ENCODE data around the gene MEGF8.

Gene MEGF8

DNA sequence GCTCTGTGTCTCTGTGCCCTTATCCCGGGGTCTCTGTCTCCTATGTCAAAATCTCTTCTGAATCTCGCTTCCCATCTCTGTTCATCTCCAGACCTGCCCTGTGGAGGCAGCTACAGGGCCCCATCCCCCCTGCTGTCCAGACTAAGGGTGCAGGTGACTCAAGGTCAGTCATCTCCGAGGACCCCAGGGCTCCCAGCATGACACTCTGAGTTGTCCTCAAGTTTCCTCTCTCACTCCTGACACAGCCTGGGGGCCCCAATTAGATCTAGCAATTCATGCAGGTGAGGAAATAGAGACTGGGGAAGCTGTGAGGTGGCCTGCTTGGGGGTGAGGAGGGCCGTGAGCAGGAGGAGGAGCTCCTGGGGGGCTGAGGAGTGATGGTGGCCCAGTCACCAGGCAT lies 66.7 kb downstream of the MEGF8 start:
- no peak for DNase-seq

DNA sequence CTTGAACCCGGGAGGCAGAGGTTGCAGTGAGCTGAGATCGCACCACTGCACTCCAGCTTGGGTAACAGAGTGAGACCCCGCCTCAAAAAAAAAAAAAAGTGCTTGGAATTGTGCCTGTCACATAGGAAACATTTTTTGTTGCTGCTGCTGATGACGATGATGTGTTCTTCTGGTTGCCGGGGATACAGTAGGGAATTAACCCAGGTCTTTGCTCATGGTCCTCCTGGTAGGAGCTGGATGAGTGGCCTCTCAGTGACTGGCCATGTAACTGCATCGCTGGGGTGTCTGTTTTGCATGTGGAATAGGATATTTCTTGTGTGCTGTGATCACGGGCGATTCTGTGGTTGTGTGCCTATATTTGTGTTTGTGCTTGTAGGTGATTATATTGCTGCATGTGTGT lies 69.3 kb downstream of the MEGF8 start:
- DNase-seq = no peak

DNA sequence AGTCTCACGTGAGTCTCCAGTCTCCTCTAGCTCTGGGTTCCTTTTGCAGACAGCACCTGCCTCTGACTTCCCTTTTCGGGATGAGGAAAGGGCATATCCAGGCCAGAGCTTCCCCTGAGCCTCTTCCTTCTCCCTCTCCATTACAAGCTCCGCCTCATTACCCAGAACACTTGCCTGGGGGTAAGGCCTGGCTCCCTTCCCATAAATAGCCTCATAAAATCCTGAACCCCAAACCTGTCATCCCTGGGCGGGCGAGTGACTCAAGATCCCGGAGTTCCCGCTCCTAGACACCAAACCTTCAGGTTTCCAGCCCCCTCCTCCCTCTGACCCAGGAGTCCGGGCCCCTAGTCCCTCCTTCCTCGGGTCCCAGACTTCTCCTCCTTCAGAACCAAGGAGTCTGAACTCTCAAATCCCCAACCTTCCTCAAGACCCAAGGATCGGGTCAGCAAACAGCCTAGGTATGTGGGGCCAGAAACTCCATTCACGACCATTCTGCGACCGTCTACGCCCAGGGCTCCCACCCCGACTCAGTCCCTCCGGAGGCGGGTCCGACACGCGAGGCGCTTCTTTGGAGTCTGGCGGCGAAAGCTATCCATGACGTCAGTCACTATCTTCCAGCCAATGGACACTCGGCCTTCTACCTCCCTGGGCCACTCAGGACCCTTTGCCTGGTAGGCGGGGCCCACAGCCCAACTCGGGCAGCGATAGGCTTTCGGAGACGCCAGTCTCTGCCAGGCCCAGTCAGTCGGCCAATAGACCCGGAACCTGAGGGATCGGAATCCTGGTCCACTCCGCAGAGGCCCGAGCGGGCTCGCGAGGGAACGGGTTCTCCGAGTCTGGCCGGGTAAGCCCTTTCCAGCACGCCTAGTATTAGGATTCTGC lies 71.2 kb downstream of the MEGF8 start:
- DNase-seq = peak; percentile 97 to 100 (median 99)

DNA sequence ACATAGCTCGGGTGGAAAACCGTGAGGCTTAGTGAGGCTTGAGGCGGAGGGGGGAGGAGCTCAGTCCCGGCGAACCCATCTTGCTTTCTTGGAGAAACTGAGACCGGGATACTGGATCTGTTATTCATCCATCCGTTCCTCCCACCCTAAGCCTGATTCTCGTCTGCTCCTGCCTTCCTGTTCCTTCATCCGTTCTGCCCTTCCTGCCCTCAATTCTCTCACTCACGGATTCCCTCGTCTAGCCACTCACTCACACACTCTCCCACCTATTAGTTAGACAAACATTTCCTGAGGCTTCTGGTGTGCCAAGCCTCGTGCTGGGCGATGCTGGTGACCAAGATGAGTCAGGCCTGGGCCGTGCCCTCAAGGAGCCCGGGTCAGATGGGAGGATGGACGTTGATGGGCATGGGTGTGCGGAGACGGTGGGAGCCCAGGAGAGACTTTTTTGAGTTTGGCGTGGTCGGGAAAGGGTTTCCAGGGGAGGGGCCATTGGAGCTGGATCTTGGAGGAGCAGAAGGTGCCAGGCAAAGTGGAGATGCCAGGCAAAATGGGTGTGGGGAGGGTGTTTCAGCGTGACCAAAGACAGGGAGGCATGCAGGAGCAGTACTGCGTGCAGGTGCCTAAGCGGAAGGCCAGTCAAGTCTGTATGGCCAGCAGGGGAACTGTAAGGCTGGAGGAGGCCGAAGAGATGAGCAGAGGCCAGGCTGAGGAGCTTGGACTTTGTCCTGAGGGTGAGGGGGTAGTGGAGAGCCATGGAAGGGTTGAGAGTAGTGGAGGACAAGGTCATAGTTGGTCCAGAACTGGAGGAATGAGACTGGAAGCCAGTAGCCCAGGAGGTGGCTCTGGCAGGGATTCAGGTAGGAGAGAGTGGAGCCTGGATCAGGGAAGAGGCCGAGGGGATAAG lies 72.1 kb downstream of the MEGF8 start:
- no peak for DNase-seq

DNA sequence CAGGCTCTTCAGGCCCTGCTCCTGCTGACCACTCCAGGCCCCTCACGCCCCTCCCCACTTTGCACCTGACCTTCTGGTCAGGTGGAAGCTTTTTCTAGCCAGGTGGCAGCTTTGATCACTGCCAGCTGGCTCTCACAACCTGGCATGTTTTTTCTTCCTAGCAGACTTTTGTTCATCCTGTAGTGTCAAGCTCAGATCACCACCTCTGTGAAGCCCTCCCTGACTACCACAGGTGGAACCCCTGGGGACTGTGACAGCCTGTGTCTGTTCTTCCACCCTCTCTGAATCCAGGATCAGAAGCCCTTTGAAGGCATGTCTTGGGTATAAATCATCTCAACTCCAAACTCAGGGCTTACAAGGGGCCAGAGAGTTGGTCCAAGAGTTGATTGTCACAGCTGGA lies 75.0 kb downstream of the MEGF8 start:
- DNase-seq = no peak

DNA sequence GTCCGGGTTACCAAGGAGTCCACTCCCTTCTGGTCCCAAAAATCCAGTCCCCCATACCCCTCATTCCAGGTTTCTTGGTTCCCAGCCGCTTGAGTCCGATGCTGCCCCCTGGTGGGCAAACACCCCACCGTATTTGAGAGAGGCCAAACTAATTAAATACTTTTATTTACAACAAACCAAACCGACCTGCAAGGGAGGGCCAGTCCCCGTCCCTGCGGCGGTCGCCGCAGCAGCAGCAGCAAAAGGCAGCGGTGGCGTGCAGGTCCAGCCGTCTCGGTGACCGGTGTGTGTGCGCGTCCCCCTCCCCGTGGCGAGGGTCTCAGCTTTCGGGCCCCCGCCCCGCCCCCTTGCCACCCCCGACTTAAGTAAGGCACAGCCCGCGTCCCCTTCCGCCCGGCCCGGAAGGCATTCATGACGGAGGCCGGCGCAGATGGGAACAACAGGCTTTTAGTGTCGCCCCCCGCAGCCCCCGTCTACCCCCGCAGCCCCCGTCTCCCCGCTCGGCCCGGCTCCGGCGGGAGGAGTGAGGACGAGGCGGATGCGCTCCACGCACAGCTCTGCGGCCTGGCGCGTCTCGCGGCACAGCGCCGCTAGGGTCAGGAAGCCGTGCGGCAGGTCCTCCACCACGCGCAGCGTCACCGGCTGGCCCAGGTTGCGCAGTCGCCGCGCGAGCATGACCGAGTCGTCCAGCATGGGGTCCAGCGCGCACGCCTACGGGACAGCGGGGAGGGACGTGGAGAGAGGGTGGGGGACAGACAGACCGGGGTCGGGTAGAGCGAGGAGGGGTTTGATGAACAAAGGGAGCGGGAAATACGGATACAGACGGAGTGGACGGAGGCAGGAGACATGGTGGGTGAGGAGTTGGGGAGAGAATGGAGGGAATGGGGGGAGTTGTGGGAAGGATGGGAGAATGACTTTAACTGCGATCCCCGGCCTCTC lies 76.2 kb downstream of the MEGF8 start:
- peak; percentile 66 to 84 (median 71) for DNase-seq

DNA sequence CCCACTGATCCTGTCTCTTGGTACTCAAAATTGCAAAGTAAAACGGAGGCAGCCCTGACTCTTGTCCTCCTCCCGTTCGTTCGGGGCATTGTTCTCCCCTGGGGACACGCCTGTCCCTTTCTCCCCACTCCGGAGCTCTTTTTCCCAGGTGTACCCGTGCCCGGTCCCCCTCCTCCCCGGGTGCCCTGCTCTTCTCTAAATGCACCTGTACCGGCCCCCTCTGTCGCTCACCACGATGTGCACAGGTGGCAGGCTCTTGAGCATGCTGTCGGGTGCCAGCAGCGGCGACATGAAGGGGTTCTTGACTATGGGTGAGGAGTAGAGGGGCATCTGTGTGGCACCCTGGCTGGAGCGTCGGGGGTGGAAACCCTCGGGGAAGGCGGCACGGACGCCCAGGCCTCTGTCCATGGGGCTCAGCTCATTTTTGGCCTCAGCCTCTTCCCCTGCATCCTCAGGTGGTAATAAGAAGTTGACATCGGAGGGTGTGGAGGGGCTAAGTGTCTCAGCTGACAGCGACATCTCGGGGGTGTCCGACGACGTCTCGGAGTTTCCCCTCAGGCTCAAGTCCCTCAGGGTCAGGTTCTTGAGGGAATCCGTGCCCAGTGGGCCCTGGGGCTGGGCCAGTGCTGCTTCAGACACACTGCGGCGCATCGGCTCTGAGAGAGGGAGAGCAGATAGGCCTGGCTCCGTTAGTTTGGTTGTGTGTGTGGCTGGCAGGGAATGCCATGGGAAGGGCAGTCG lies 77.1 kb downstream of the MEGF8 start:
- peak in 2 of 3 experiments; percentile 54 to 64 for DNase-seq

DNA sequence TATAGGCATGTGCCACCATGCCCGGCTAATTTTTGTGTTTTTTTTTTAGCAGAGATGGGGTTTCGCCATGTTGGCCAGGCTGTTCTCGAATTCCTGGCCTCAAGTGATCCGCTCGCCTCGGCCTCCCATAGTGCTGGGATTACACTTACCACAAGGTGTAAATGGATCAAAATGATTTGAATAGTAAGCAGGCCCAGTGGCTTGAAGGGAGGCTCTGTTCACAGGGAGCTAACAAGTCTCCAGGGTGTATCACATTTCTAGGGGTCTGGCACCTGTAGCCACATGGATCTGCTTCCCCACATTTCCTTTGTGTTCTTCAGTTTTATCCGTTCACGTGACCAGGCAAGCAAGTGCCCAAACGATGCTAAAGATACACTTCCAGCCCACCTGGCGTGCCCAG lies 78.2 kb downstream of the MEGF8 start:
- DNase-seq = no peak

DNA sequence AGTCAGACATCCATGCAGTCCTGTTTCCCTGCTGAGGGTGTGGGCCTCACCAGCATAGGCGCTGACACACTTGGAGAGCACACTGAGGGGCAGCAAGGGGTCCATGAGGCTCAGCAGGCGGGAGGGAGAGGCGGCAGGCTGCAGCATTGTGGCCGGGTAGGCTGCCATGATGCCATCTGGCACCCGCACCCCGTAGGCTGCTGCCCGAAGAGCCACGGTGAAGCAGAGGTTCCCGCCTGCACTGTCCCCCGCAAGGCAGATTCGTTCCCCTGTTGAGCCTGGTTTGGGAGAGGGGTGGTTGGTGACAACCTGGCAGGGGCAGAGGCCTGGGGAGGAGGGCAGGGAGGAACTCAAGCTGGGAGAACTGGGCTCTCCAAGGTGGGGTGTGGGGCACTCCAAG lies 80.7 kb downstream of the MEGF8 start:
- no peak for DNase-seq

DNA sequence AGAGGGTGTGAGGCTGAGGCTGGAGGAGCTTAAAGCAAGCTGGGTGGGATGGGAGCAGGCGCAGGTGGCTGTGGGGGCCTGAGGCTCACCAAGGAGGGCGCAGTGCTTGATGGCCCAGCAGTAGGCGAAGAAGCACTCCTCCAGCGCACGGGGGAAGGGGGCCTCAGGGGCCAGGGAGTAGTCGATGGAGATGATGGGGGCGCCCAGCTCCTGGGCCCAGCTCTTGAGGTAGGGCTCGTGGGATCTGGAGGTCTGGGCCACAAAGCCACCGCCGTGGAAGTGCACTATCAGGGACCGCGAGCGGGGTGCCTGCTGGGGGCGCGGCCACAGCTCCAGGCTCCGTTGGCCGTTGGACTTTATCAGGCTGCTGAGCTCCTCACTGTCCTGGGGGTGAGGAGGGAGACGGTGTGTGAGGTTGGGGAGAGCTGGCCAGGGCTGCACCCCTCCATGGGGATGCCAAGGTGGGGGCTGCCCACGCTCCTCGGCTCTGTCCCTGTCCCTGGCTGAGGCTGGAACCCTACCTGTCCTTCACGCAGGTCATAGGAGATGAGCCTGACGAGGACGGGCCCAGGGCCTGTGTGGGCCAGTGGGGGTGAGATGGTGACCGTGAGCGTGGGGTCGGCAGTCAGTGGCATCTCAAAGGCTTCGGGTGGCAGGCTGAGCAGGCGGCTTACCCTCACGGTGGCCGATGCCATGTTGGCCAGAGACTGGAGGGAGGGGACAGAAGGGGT lies 81.8 kb downstream of the MEGF8 start:
- DNase-seq = no peak

DNA sequence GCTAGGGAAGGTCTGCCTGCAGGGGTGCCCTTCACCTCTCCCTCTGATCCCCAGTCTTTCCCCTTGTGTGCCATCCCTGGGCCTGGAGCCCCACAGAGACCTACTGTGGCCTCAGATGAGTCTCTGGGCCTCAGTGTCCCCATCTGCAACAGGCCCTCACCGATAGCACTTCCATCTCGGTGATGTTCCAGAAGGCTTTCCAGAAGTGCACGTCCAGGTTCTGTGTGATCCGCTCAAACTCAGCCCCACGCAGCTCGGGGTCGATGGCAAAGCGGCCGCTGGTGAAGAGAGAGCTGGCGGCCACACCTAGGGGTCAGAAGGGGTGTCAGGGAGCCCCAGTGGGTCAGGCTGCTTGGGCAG lies 82.4 kb downstream of the MEGF8 start:
- DNase-seq = no peak

DNA sequence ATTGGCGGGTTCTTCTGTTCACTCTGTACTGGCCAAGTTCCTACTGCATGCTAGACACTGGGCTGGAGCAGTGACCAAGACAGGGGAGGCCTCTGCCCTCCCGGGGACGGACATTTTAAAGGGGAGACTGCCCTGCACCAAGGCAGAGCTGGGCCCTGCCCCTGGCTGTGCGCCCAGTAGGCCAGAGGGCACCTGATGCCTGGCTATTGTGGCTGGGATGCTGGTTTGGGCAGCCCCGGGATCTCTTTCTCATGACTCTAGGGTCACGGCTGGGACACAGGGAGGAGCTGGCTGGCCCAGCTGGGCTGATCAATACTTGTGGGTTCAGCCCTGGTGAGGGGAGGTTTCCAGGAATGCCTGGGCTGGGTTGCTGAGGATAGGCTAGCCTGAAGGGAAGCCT lies 84.0 kb downstream of the MEGF8 start:
- DNase-seq = no peak

DNA sequence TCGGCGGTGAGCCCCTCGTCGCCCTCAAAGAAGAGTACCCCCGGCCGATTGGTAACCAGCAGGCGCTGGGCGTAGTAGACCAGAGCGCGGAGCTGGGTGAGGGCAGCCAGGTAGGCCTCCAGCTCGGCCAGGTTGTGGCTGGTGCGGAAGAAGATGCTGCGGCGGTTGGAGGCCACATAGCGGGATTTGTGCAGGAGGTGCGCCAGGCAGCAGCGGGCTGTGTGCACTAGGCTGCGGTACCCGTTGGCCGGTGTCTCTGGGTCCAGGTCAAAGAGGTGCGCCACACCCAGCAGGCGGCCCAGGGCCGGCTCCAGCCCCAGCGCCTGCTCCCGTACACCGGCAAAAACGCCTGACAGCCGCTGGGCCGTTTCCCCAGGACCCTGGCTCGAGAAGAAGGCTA lies 84.9 kb downstream of the MEGF8 start:
- DNase-seq = no peak

DNA sequence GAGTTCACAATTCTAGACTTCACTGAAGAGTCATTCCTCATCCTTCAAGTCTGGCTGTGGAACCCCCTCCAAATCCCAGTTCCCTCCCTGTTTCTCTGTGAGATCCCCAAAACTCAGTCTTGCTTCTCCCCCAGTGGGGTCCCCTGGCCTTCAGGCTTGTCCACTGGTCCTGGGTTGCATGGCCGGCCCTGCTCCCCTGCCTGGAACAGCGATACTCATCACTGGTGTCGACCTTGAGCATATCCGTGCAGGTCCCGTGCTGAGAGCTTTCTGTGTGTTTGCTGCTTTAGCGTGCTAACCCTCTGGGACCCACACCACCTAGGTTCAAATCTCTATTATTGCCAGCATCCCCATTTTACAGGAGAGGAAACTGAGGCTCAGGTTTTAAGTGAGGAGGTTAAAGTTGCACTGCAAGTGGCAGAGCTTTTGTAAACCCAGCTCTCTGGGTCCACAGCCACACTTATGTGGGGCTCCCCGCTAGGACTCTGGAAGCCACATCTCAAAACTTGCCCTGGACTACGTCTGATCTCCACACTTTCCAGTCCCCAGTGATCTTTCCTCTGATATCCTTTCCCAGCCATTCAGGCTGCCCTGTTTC lies 86.2 kb downstream of the MEGF8 start:
- DNase-seq = no peak

DNA sequence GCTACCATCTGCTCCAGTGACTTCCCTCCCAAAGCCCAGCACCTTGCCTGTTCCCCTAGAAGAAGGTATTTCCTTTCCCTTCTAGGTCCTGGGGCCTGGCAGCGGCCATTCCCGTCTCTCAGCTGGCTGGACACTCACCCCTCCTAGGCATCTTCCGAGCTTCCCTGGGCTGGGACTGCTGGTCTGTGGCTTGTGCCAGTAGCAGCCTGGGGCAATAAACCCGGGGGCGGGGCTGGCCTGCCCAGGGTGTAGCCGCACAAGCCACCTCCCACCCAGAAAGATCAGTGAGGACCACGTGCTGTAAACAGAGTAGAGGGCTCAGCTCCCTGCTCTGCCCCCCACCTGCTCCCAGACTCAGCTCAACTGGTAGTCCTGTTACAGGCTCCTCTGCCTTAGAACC lies 86.8 kb downstream of the MEGF8 start:
- DNase-seq = no peak

DNA sequence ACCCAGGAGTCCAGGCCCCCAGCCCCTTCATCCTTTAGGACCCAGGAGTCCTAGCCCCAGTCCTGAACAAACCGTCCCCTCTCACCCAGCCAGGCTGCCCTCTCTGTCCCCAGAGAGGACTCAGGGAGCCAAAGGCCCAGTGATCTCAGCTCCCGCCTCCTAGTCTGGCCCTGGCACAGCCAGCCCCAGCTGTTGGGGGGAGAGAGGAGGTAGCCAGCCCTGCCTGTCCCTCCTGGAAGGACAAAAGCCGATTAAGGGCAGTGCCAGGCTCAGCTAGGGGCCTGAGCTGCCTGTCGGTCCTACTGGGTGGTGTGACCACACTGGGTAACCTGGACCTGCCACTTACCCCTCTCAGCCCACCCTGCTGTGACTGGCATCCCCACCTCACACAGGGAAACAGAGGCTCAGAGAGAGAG lies 87.2 kb downstream of the MEGF8 start:
- no peak for DNase-seq

DNA sequence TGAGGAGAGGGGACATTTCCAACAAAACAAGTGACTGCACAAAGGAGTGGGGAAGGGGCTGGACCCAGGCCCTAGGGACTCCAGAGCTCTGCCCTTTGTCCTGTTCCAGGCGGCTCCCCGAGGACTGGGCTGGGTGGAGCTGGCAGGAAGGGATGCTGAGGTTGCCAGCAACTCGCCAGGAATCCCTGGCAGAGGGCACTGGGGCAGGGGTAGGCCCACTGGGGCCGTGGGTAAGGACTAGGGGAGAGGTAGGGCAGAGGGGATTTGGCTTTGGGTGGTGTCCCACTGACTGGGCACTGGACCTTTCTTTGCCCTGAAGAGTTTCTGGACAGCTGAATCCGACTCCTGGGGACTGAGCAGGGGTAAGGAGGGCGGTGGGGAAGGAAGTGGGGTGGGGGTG lies 93.9 kb downstream of the MEGF8 start:
- DNase-seq = no peak

DNA sequence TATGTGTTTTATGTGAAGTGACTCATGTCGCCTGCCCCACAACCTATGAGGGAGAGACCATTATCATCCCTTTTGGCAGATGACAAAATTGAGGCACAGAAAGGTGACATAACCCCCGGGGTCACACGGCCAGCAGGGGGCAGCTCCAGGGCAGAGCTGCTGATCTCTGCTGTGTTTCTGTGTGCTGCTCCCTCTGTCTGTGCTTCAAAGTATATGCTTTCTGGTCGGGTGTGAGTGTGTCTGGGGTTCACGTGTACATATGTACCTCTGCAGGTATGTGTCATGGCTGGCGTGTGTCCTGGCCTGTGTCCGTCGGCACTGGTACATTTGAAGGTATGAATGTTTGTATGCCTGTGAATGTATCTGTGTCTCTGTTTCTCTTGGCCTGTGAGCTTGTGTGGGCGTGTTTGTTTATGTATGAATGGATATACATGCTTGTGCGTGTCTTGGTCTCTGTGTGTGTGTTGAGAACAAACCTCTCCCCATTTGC lies 94.7 kb downstream of the MEGF8 start:
- DNase-seq = peak in 1 of 3 experiments; percentile 8

DNA sequence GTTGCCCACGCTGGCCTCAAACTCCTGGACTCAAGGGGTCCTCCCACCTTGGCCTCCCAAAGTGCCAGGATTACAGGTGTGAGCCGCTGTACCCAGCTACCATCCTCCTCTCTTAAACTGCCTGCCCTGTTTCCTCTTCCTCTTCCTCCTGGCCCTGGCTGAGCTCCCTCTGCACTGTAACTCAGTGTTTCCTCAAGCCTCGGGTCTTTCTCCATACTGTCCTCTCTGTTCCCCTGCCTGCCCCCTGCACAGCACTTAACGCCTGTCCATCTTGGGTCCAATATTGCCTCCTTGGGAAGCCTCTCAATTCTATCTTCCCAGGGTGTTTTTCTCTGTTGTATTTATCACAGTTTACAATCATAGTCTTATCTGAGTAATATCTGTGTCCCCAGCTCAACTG lies 95.7 kb downstream of the MEGF8 start:
- no peak for DNase-seq

DNA sequence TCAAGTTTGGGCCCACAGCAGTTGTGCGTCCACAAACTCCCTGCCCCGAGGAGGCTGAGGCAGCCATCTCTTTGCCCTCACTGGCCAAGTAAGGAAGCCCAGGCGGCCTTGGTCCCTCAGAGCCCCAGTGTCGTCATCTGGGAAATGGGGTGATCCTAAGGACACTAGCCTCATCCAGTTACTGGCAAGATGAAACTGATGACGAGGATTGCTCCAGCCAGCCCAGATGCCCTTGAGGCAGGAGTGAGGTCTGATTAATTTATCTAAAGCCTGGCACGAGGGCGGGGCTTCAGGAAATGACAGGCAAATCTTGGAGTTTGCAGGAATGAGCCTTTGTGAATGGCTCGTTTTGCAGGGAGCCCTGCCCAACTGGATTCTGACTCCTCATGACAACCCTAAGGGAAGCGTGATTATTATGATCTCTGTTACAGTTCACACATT lies 96.2 kb downstream of the MEGF8 start:
- DNase-seq = no peak

Data from NCI-H1417 (cell line).